K562 (cell line): ENCODE results near the gene C2. TPM values are rescaled to one million over a fixed set of nuclear protein-coding genes. Genes with fewer than 3 reads are reported as not detected.

Source experiments
- ARID3B ChIP-seq: fragments of 250-450 bp; sonication (Bioruptor Pico); IDR thresholded peaks from 2 replicates; pipeline ENCODE4 v1.4.0; 2020; ENCODE audit warnings: borderline replicate concordance
- BRCA1 ChIP-seq, 2 experiments: fragments of 450-650 bp in 1 of 2; sonication (generic) in 1 of 2; formaldehyde crosslinking in 1 of 2; IDR thresholded peaks; 2 replicates each; pipeline versions ENCODE4 v1.5.0 to v1.6.1; 2017 to 2020; ENCODE audit warnings: mild to moderate bottlenecking in 1 of 2, missing genetic modification reagents in 1 of 2
- ETS2 ChIP-seq: IDR thresholded peaks from 2 replicates; pipeline ENCODE4 v1.6.1; 2016; ENCODE audit warnings: borderline replicate concordance, missing genetic modification characterization, mild to moderate bottlenecking, moderate library complexity, missing compliant biosample characterization; ENCODE audit not compliant: poor library complexity, severe bottlenecking
- HDAC3 ChIP-seq: fragments of 450-650 bp; IDR thresholded peaks from 2 replicates; pipeline ENCODE4 v1.6.1; 2018; ENCODE audit warnings: borderline replicate concordance, mild to moderate bottlenecking, moderate library complexity; ENCODE audit not compliant: partially characterized antibody
- HNRNPH1 ChIP-seq: fragments of 200-400 bp; formaldehyde crosslinking; optimal IDR thresholded peaks from 2 replicates; pipeline ENCODE3; 2017; ENCODE audit warnings: low read depth, mild to moderate bottlenecking, low read length, moderate library complexity
- HNRNPUL1 ChIP-seq: fragments of 200-400 bp; formaldehyde crosslinking; IDR thresholded peaks from 2 replicates; pipeline ENCODE4 v1.6.1; 2017; ENCODE audit warnings: low read length
- IFI16 ChIP-seq: fragments of 250-450 bp; sonication (Bioruptor Pico); IDR thresholded peaks from 2 replicates; pipeline ENCODE4 v2.1.2; 2022; ENCODE audit warnings: mild to moderate bottlenecking, inconsistent platforms
- NFRKB ChIP-seq: fragments of 450-650 bp; IDR thresholded peaks from 2 replicates; pipeline ENCODE4 v1.6.1; 2016; ENCODE audit warnings: low read depth
- NR2F6 ChIP-seq: fragments of 450-650 bp; formaldehyde crosslinking; IDR thresholded peaks from 2 replicates; pipeline ENCODE4 v1.4.0; 2020; ENCODE audit warnings: mild to moderate bottlenecking
- PTBP1 ChIP-seq: fragments of 200-400 bp; formaldehyde crosslinking; IDR thresholded peaks from 2 replicates; pipeline ENCODE4 v1.6.1; 2017; ENCODE audit warnings: low read depth, low read length
- RREB1 ChIP-seq: fragments of 250-450 bp; sonication (Bioruptor Pico); IDR thresholded peaks from 2 replicates; pipeline ENCODE4 v1.4.0; 2020
- SMARCA4 ChIP-seq: fragments of 450-650 bp; IDR thresholded peaks from 2 replicates; pipeline ENCODE4 v1.6.1; 2016
- TEAD1 ChIP-seq, 2 experiments: fragments of 450-650 bp in 1 of 2; sonication (generic) in 1 of 2; formaldehyde crosslinking; IDR thresholded peaks; 2 replicates each; pipeline versions ENCODE4 v1.4.0 to v1.8.0; 2020 to 2022; ENCODE audit warnings: mild to moderate bottlenecking in 2 of 2, missing genetic modification reagents in 1 of 2
- ZNF224 ChIP-seq: sonication (generic); formaldehyde crosslinking; IDR thresholded peaks from 2 replicates; pipeline ENCODE4 v1.8.0; 2022; ENCODE audit warnings: mild to moderate bottlenecking, missing genetic modification reagents
- ZNF232 ChIP-seq: sonication (generic); formaldehyde crosslinking; IDR thresholded peaks from 2 replicates; pipeline ENCODE4 v1.8.0; 2022; ENCODE audit warnings: mild to moderate bottlenecking, missing genetic modification reagents
- ZNF75A ChIP-seq: fragments of 450-650 bp; formaldehyde crosslinking; IDR thresholded peaks from 2 replicates; pipeline ENCODE4 v1.4.0; 2020; ENCODE audit warnings: mild to moderate bottlenecking
- polyA plus RNA-seq, 8 experiments: library from polyadenylated mRNA; depleted of rRNA in 4 of 8; stranded (reverse) in 5 of 8; unstranded in 3 of 8; fragments of >200 nt; fragmentation: Nextera tagmentation in 2 of 8; fragmentation: Illumina TruSeq in 1 of 8; extraction: Ambion mirVana in 2 of 8; extraction: Trizol in 1 of 8; gene quantifications; 2 replicates each; pipeline versions ENCODE4 v1.2.1 to v1.2.3, GENCODE V29; 2011 to 2014; ENCODE audit warnings: inconsistent platforms in 1 of 8, missing spikeins in 1 of 8
- total RNA-seq, 7 experiments: library from RNA; depleted of rRNA in 6 of 7; stranded (reverse); fragments of >200 nt in 6 of 7; fragmentation: Illumina TruSeq in 2 of 7; extraction: Trizol in 2 of 7; gene quantifications; 2 replicates each; pipeline versions ENCODE4 v1.2.1 to v1.2.3, GENCODE V29; 2011 to 2021; ENCODE audit warnings: low replicate concordance in 1 of 7
- TF ChIP-seq, protein P1 (sequence below): sonication (generic); formaldehyde crosslinking; IDR thresholded peaks from 2 replicates; pipeline ENCODE4 v1.8.0; 2022; ENCODE audit warnings: mild to moderate bottlenecking, missing genetic modification reagents
- TF ChIP-seq, protein P2 (sequence below): fragments of 450-650 bp; formaldehyde crosslinking; IDR thresholded peaks from 2 replicates; pipeline ENCODE4 v1.4.0; 2020; ENCODE audit warnings: mild to moderate bottlenecking, moderate library complexity

C2 gene
- total and polyA plus RNA-seq, 9 of the 15 experiments (the other 6 are each of a cell fraction or from before 2014, with no cell fraction given), result 0.05 to 1.1 (median 0.39) TPM; not detected in 1

DNA sequence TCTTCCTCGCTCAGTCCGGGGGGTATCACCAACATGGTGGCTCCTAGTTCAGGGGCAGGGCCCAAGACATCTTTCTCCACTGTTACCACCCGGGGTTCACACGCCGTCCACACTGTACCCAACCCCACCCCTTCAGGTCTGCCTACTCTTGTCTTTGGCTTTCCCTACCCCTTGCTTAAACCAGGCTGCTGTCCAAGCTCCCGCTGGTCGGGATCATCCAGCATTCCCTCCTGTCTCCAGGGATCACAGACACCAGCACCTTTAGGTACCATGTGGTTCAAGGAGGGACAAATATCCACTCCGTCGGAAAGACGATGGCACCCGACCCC is 30.9 kb downstream of the C2 start (continued):
- 0 out of 2 replicates have a peak, but pooled peaks have one; percentile 51 for TF ChIP-seq RREB1 (CRISPR knock-in tag)
- TF ChIP-seq NFRKB, result peak; percentile 29; the same call in 1 of the 2 replicates
- TF ChIP-seq, protein P1, sequence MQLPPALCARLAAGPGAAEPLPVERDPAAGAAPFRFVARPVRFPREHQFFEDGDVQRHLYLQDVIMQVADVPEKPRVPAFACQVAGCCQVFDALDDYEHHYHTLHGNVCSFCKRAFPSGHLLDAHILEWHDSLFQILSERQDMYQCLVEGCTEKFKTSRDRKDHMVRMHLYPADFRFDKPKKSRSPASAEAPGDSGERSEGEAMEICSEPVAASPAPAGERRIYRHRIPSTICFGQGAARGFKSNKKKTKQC, result 0 out of 2 replicates have a peak, but pooled peaks have one; percentile 54
- peak; percentile 51; the same call in 1 of the 2 replicates for TF ChIP-seq ZNF75A (CRISPR knock-in tag)
- TF ChIP-seq ETS2, result no peak
- TF ChIP-seq ARID3B (CRISPR knock-in tag), result 0 out of 2 replicates have a peak, but pooled peaks have one; percentile 56
- 0 out of 4 replicates have a peak, but pooled peaks of 1 of the 2 experiments have one; percentile 30 for TF ChIP-seq TEAD1 (CRISPR knock-in tag; IDR thresholded peaks at IDR 0.05)
- TF ChIP-seq SMARCA4, result 0 out of 2 replicates have a peak, but pooled peaks have one; percentile 26
- peak; percentile 43; the same call in 1 of the 2 replicates for TF ChIP-seq ZNF224 (CRISPR knock-in tag)
- no peak for TF ChIP-seq BRCA1 (IDR thresholded peaks at IDR 0.05)
- TF ChIP-seq BRCA1 (CRISPR knock-in tag; IDR thresholded peaks at IDR 0.05), result peak; percentile 97
- TF ChIP-seq HNRNPUL1, result no peak
- TF ChIP-seq ZNF232 (CRISPR knock-in tag), result peak; percentile 66
- TF ChIP-seq NR2F6, result peak; percentile 79; the same call in 1 of the 2 replicates
- no peak for TF ChIP-seq IFI16 (CRISPR knock-in tag)
- TF ChIP-seq, protein P2, sequence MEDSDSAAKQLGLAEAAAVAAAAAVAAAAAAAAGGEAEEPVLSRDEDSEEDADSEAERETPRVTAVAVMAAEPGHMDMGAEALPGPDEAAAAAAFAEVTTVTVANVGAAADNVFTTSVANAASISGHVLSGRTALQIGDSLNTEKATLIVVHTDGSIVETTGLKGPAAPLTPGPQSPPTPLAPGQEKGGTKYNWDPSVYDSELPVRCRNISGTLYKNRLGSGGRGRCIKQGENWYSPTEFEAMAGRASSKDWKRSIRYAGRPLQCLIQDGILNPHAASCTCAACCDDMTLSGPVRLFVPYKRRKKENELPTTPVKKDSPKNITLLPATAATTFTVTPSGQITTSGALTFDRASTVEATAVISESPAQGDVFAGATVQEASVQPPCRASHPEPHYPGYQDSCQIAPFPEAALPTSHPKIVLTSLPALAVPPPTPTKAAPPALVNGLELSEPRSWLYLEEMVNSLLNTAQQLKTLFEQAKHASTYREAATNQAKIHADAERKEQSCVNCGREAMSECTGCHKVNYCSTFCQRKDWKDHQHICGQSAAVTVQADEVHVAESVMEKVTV (CRISPR knock-in tag), result 0 out of 2 replicates have a peak, but pooled peaks have one; percentile 19
- no peak for TF ChIP-seq HDAC3
- no peak for TF ChIP-seq HNRNPH1
- TF ChIP-seq PTBP1, result no peak
